ENCODE results near the gene COL11A1. TPM values are rescaled to one million over a fixed set of nuclear protein-coding genes. Genes with fewer than 3 reads are reported as not detected.
"Not testable (repeated sequence)": the region's sequence is repeated elsewhere in the genome, so short reads cannot be mapped to it uniquely, and the experiment has no call there.

Gene COL11A1
- total RNA-seq, 4 donors from 2014 or later = 9.8 to 24.3 (median 12.8) TPM

GRCh38 chr1:102837551-102837950 lies 270.8 kb downstream of the COL11A1 start:
- H3K4me1 ChIP-seq = no peaks in the 10 kb centered on the region
- DNase-seq (ENCODE audit: low spot score in 2 of 2) = no peak
- H3K9me3 ChIP-seq = no peaks in the 10 kb centered on the region
- H3K4me3 ChIP-seq = no peak overlapping the region
- no peak overlapping the region for H3K27ac ChIP-seq
- no peaks in the 10 kb centered on the region for H3K27me3 ChIP-seq
- TF ChIP-seq POLR2A (IDR thresholded peaks at IDR 0.05) = no peak
- no peak for TF ChIP-seq EP300 (IDR thresholded peaks at IDR 0.05)
- TF ChIP-seq, protein P1, sequence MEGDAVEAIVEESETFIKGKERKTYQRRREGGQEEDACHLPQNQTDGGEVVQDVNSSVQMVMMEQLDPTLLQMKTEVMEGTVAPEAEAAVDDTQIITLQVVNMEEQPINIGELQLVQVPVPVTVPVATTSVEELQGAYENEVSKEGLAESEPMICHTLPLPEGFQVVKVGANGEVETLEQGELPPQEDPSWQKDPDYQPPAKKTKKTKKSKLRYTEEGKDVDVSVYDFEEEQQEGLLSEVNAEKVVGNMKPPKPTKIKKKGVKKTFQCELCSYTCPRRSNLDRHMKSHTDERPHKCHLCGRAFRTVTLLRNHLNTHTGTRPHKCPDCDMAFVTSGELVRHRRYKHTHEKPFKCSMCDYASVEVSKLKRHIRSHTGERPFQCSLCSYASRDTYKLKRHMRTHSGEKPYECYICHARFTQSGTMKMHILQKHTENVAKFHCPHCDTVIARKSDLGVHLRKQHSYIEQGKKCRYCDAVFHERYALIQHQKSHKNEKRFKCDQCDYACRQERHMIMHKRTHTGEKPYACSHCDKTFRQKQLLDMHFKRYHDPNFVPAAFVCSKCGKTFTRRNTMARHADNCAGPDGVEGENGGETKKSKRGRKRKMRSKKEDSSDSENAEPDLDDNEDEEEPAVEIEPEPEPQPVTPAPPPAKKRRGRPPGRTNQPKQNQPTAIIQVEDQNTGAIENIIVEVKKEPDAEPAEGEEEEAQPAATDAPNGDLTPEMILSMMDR (IDR thresholded peaks at IDR 0.05) = no peak
- WGBS, 2 donors = 30 to 44% methylated on average over 1 of the region's 1 CpG
- H3K36me3 ChIP-seq = no peaks in the 10 kb centered on the region

- H3K4me3 ChIP-seq = no peak overlapping the region
- H3K27me3 ChIP-seq = no peaks in the 10 kb centered on the region
- H3K4me1 ChIP-seq = no peaks in the 10 kb centered on the region
- H3K36me3 ChIP-seq = no peaks in the 10 kb centered on the region
- WGBS, 2 donors = 68 to 74% methylated on average over 2 of the region's 2 CpGs
- no peaks in the 10 kb centered on the region for H3K9me3 ChIP-seq
- TF ChIP-seq POLR2A (IDR thresholded peaks at IDR 0.05) = no peak
- no peak for TF ChIP-seq EP300 (IDR thresholded peaks at IDR 0.05)
- TF ChIP-seq, protein P1 (IDR thresholded peaks at IDR 0.05) = no peak
- H3K27ac ChIP-seq = no peak overlapping the region
- no peak for DNase-seq (ENCODE audit: low spot score in 2 of 2)
Measured at GRCh38 chr1:102836991-102837390, 271.3 kb downstream of the COL11A1 start.

DNA sequence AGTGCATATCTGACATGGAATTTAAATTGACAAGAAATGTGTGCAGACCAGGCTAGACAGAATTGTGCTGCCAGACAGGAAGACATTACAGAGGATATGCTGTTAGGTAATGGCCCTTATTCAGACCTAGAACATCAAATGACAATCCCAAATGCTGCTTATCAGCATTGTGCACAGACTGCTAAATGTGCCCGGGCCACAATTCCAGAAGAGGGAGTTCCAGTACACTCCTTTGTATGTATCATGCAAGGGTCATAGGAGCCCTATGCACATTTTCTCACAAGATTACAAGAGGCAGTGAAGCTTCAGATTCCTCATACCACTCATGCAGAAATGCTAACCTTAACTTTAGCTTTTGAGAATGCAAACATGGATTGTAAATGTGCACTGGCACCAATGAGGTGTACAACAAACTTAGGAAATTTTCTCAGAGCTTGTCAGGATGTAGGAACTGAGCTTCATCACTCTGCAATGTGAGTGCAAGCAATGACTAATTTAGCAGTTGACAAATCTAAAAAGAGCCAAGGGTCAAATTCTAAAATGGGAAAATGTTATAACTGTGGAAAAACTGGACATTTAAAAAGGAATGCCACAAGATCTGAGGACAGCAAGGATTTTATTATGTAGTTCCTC lies 273.5 kb downstream of the COL11A1 start:
- no peaks in the 10 kb centered on the region for H3K4me1 ChIP-seq
- H3K9me3 ChIP-seq = no peaks in the 10 kb centered on the region
- no peak for DNase-seq (ENCODE audit: low spot score in 2 of 2)
- H3K27me3 ChIP-seq = no peaks in the 10 kb centered on the region
- TF ChIP-seq, protein P1 (IDR thresholded peaks at IDR 0.05) = no peak
- TF ChIP-seq POLR2A (IDR thresholded peaks at IDR 0.05) (no peak), EP300 (IDR thresholded peaks at IDR 0.05) (no peak)
- H3K27ac ChIP-seq = no peak overlapping the region
- H3K4me3 ChIP-seq = no peak overlapping the region
- WGBS, 2 donors = 64 to 91% methylated on average over 1 of the region's 1 CpG
- H3K36me3 ChIP-seq = no peaks in the 10 kb centered on the region

DNA sequence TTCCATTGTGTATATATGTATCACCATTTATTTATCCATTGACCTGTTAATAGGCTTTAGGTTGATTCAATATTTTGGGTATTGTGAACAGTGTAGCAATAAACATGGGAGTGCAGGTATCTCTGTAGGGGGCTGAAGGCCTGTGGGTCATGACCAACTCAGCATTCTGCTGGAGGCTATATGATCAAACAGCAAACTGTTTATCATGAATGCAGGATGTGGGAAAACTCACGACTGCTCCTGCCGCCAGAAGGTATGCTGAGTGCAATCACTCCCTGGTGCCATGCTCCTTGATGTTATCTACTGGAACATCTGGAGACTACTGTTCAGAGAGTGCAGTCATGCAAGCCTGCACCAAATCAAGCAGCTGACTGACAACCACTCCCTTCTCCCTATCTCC lies 275.2 kb downstream of the COL11A1 start:
- TF ChIP-seq POLR2A (IDR thresholded peaks at IDR 0.05) = no peak
- TF ChIP-seq, protein P1 (IDR thresholded peaks at IDR 0.05) = no peak
- no peak for TF ChIP-seq EP300 (IDR thresholded peaks at IDR 0.05)
- no peak overlapping the region for H3K4me3 ChIP-seq
- H3K4me1 ChIP-seq = no peaks in the 10 kb centered on the region
- DNase-seq (ENCODE audit: low spot score in 2 of 2) = no peak
- H3K9me3 ChIP-seq = no peaks in the 10 kb centered on the region
- no peaks in the 10 kb centered on the region for H3K27me3 ChIP-seq
- H3K36me3 ChIP-seq = no peaks in the 10 kb centered on the region
- no peak overlapping the region for H3K27ac ChIP-seq
- 75 to 86% methylated on average over 2 of the region's 2 CpGs for WGBS, 2 donors

GRCh38 chr1:102826706-102827105 lies 281.6 kb downstream of the COL11A1 start:
- not testable (repeated sequence) for H3K4me3 ChIP-seq; H3K27me3 ChIP-seq; H3K9me3 ChIP-seq; DNase-seq (ENCODE audit: low spot score in 2 of 2); H3K4me1 ChIP-seq; H3K27ac ChIP-seq; H3K36me3 ChIP-seq
- 84 to 94% methylated on average over 9 of the region's 9 CpGs for WGBS, 2 donors
